BLaER1 treated with 17β-estradiol and CSF1 and Interleukin-3, amounts not matched to agents 10 nM and 100 nM (cell line): ENCODE data around the gene WDR18.

ENCODE experiments used
- H3K27ac ChIP-seq, 11 experiments: shearing (Covaris generic); formaldehyde crosslinking; 2 replicates each; pipeline ENCODE4 v1.8.1; 2022
- H3K27me3 ChIP-seq, 11 experiments: shearing (Covaris generic); formaldehyde crosslinking; 2 replicates each; pipeline ENCODE4 v1.8.1; 2022
- H3K36me3 ChIP-seq, 11 experiments: shearing (Covaris generic); formaldehyde crosslinking; 2 replicates each; pipeline ENCODE4 v1.8.1; 2022
- H3K4me1 ChIP-seq, 10 experiments: shearing (Covaris generic); formaldehyde crosslinking; 2 replicates each; pipeline ENCODE4 v1.8.1; 2022
- H3K4me2 ChIP-seq, 11 experiments: shearing (Covaris generic); formaldehyde crosslinking; 2 replicates each; pipeline ENCODE4 v1.8.1; 2022
- H3K4me3 ChIP-seq, 10 experiments: shearing (Covaris generic); formaldehyde crosslinking; 2 replicates each; pipeline ENCODE4 v1.8.1; 2022
- H3K9ac ChIP-seq, 11 experiments: shearing (Covaris generic); formaldehyde crosslinking; 2 replicates each; pipeline ENCODE4 v1.8.1; 2022
- H3K9me3 ChIP-seq, 11 experiments: shearing (Covaris generic); formaldehyde crosslinking; replicated peaks in 1 of 11; 2 replicates each; pipeline ENCODE4 v1.8.1; 2022
- H4K20me1 ChIP-seq, 11 experiments: shearing (Covaris generic); formaldehyde crosslinking; 2 replicates each; pipeline ENCODE4 v1.8.1; 2022
- Cebpa-rat ChIP-seq, 11 experiments: shearing (Covaris generic); IDR thresholded peaks; 2 replicates each; pipeline ENCODE4 v1.8.1; 2022

The WDR18 gene

DNA sequence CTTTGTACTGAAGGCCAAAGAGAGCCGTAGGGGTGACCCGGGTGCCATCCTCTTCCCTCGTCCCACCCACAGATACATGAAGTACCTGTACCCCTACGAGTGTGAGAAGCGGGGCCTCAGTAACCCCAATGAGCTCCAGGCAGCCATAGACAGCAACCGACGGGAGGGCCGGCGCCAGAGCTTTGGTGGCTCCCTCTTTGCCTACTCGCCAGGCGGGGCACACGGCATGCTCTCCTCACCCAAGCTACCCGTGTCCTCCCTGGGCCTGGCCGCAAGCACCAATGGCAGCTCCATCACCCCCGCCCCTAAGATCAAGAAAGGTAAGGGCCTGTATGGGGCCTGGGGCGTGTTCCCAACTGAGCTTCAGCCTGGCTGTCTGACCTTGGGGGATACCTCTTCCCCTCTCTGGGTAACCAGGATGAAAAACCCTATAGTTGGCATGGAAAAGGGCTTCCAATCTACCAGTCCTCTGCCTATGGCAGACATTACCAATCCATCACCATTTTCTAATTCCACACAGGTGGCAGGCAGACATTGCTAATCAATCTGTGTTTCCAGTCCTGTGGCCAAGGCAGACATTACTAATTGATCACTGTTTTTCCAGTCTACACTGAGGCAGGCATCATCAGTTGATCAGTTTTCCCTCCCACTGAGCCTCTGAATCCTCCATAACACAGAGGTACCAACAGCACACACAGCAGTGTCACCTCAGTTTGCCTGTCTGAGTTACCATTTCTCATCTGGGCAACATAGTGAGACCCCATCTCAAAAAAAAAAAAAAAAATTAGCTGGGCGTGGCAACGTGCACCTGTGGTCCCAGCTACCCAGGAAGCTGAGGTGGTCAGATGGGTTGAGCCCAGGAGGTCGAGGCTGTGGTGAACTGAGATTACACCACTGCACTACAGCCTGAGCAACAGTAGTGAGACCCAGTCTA, 19.1 kb upstream of the WDR18 start:
- H3K4me1 ChIP-seq, result peaks cover 0 to 33% (median 15%) of the 10 kb centered on the region in 10 experiments; a peak in 12 of 20 replicates
- no peak overlapping the region for H3K9ac ChIP-seq
- H3K9me3 ChIP-seq, result peaks cover 2 to 18% (median 13%) of the 10 kb centered on the region in 11 experiments; a peak in 21 of 22 replicates
- no peak overlapping the region for H3K4me3 ChIP-seq
- no peak for TF ChIP-seq Cebpa-rat (IDR thresholded peaks at IDR 0.05)
- H3K4me2 ChIP-seq, result no peak overlapping the region
- no peaks in the 10 kb centered on the region for H3K27me3 ChIP-seq
- peaks cover 72 to 97% (median 88%) of the 10 kb centered on the region in 11 experiments for H3K36me3 ChIP-seq
- peaks cover 0 to 46% (median 14%) of the 10 kb centered on the region in 11 experiments; a peak in 11 of 22 replicates for H4K20me1 ChIP-seq
- H3K27ac ChIP-seq, result no peak overlapping the region

DNA sequence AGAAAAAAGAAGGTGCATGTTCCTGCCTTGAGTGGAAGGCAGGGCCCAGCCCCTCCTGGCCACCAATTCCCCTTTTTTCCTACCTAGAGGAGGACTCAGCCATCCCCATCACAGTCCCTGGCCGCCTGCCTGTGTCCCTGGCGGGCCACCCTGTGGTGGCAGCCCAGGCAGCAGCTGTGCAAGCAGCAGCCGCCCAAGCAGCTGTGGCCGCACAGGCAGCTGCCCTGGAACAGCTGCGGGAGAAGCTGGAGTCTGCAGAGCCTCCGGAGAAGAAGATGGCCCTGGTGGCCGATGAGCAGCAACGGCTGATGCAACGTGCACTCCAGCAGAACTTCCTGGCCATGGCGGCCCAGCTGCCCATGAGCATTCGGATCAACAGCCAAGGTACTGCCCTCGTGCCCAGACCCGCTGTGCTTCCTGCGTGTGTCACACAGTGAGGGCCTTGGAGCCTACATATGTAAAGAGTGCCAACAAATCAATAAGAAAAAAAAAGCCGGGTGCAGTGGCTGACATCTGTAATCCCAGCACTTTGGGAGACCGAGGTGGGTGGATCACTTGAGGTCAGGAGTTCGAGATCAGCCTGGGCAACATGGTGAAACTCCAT, 17.6 kb upstream of the WDR18 start:
- Histone ChIP-seq H3K9me3 (peaks cover 15 to 34% (median 24%) of the 10 kb centered on the region in 11 experiments), H4K20me1 (peaks cover 0 to 34% (median 4%) of the 10 kb centered on the region in 11 experiments; a peak in 7 of 22 replicates), H3K27ac (peak overlapping the region in 2 of 11 experiments; percentile 21 to 25; a peak in 3 of 22 replicates), H3K4me3 (no peak overlapping the region), H3K4me1 (peaks cover 0 to 20% (median 13%) of the 10 kb centered on the region in 10 experiments; a peak in 12 of 20 replicates), H3K9ac (no peak overlapping the region), H3K36me3 (peaks cover 77 to 97% (median 90%) of the 10 kb centered on the region in 11 experiments), H3K4me2 (no peak overlapping the region), H3K27me3 (no peaks in the 10 kb centered on the region)
- TF ChIP-seq Cebpa-rat (IDR thresholded peaks at IDR 0.05), result no peak

DNA sequence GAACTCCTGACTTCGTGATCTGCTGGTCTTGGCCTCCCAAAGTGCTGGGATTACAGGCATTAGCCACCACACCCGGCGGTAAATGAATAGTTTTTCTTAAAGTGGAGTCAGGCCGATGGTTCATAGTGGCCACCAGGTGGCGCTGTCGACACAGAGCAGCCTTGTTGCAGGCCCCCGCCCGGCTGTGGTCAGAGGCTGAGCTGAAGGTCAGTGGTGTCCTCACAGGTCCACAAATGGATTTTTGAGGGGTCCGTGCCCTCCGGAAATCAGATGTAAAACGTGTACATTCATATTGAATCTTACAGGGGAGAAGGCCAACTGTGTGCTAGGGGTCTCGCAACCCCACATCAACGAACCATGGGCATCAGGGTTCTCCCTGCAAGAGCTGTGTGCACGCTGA, 13.4 kb upstream of the WDR18 start:
- Histone ChIP-seq H3K36me3 (peaks cover 57 to 95% (median 78%) of the 10 kb centered on the region in 11 experiments), H3K4me2 (no peak overlapping the region), H3K4me3 (0 out of 20 replicates have a peak overlapping the region, but pooled peaks of 1 of the 10 experiments have one; percentile 3), H3K4me1 (peaks cover 0 to 6% (median 0%) of the 10 kb centered on the region in 10 experiments; a peak in 1 of 20 replicates), H4K20me1 (peaks cover 0 to 39% (median 5%) of the 10 kb centered on the region in 11 experiments; a peak in 6 of 22 replicates), H3K27me3 (no peaks in the 10 kb centered on the region), H3K9me3 (peaks cover 15 to 34% (median 23%) of the 10 kb centered on the region in 11 experiments), H3K9ac (no peak overlapping the region), H3K27ac (no peak overlapping the region)
- TF ChIP-seq Cebpa-rat (IDR thresholded peaks at IDR 0.05), result no peak

DNA sequence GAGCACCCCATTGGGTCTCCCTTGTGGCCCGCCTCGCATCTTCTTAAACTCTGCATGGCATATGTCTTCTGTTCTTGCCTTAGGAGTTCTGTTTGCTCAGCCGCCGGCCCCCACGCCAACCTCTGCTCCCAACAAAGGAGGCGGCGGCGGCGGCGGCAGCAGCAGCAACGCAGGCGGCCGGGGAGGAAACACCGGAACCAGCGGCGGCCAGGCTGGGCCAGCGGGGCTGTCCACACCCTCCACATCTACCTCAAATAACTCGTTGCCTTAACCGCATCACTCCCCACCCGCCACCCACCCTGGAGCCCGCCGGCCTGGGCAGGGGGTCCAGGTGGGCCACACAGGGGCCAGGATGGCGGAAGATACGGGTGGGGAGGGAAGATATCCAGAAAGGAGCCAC, 12.3 kb upstream of the WDR18 start:
- peaks cover 52 to 88% (median 68%) of the 10 kb centered on the region in 11 experiments for H3K36me3 ChIP-seq
- TF ChIP-seq Cebpa-rat (IDR thresholded peaks at IDR 0.05), result no peak
- no peak overlapping the region for H3K9ac ChIP-seq
- H3K27me3 ChIP-seq, result no peaks in the 10 kb centered on the region
- no peak overlapping the region for H3K4me2 ChIP-seq
- 0 out of 20 replicates have a peak, but pooled peaks cover 0 to 1% (median 0%) of the 10 kb centered on the region in 10 experiments for H3K4me1 ChIP-seq
- no peak overlapping the region for H3K4me3 ChIP-seq
- H3K9me3 ChIP-seq, result peaks cover 15 to 34% (median 23%) of the 10 kb centered on the region in 11 experiments
- no peak overlapping the region for H3K27ac ChIP-seq
- H4K20me1 ChIP-seq, result peaks cover 0 to 39% (median under 1%) of the 10 kb centered on the region in 11 experiments; a peak in 6 of 22 replicates

DNA sequence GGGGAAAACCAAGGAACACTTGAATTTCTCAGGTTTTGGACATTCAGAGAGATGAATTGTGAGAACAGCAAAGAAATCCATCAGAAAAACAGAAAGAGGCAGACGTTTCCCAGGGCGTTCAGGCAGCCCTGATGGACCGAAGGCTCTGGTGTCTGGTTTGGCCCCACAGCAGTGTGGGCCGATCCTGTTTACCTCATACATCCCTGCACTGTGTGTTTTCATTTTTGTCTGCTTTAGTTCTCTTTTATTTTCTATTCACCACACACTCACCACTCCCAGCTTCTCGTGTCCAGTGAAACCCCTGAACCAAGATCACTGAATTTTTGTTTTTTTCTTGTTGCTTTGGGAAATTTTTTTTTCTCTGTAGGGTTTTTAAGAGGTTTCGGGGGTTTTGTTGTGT, 11.9 kb upstream of the WDR18 start:
- H3K4me1 ChIP-seq, result no peaks in the 10 kb centered on the region
- H3K9ac ChIP-seq, result no peak overlapping the region
- H3K27me3 ChIP-seq, result no peaks in the 10 kb centered on the region
- no peak overlapping the region for H3K27ac ChIP-seq
- no peak for TF ChIP-seq Cebpa-rat (IDR thresholded peaks at IDR 0.05)
- no peak overlapping the region for H3K4me3 ChIP-seq
- H3K9me3 ChIP-seq, result peaks cover 15 to 34% (median 23%) of the 10 kb centered on the region in 11 experiments
- peaks cover 47 to 83% (median 63%) of the 10 kb centered on the region in 11 experiments for H3K36me3 ChIP-seq
- H4K20me1 ChIP-seq, result peaks cover 0 to 39% (median 0%) of the 10 kb centered on the region in 11 experiments; a peak in 6 of 22 replicates
- no peak overlapping the region for H3K4me2 ChIP-seq

DNA sequence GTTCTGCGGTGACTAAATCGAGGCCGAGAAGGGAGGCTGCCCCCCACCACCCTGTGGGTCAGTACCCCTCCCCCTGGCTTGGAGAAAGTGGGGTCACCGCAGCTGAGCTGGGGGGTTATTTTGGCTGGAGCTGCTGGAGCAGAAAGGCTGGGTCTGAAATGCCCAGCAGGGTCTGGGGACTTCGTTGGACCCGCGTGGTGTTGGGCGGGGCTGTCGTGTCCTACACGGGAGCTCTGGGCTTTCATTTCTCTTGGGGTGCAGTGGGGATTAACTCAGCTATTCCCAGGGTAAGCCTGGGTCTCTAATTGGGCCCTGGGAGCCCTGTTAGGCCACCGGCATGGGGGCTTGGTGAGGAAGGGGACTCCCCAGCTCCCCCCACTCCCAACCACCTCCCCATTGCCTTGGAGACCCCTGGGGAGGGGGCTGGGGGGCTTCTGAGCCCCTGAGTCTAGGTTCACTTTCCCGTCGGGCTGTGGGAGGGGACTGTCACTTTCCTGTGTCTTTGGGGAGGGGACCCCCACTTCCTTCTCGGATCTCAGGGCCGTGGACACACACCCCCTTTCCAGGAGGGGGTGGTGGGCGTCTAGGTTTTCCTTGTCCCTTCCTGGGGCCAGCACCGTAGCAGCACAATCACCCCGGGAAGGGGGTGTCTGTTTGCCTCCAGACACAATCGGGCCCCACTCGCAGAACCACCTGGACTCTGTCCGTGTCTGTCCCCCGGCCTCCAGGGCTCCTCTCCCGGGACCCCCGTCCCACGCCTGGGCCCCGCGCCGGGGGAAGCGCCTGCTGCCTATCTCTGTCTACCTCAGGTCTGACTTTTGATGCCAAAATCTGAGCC, 10.2 kb upstream of the WDR18 start:
- H3K4me1 ChIP-seq, result no peaks in the 10 kb centered on the region
- H3K27me3 ChIP-seq, result no peaks in the 10 kb centered on the region
- no peak for TF ChIP-seq Cebpa-rat (IDR thresholded peaks at IDR 0.05)
- no peak overlapping the region for H3K4me3 ChIP-seq
- peaks cover 12 to 27% (median 23%) of the 10 kb centered on the region in 11 experiments for H3K9me3 ChIP-seq
- H3K36me3 ChIP-seq, result peaks cover 35 to 69% (median 51%) of the 10 kb centered on the region in 11 experiments
- no peak overlapping the region for H3K27ac ChIP-seq
- H3K4me2 ChIP-seq, result no peak overlapping the region
- H3K9ac ChIP-seq, result no peak overlapping the region
- H4K20me1 ChIP-seq, result peaks cover 0 to 39% (median 0%) of the 10 kb centered on the region in 11 experiments; a peak in 5 of 22 replicates

DNA sequence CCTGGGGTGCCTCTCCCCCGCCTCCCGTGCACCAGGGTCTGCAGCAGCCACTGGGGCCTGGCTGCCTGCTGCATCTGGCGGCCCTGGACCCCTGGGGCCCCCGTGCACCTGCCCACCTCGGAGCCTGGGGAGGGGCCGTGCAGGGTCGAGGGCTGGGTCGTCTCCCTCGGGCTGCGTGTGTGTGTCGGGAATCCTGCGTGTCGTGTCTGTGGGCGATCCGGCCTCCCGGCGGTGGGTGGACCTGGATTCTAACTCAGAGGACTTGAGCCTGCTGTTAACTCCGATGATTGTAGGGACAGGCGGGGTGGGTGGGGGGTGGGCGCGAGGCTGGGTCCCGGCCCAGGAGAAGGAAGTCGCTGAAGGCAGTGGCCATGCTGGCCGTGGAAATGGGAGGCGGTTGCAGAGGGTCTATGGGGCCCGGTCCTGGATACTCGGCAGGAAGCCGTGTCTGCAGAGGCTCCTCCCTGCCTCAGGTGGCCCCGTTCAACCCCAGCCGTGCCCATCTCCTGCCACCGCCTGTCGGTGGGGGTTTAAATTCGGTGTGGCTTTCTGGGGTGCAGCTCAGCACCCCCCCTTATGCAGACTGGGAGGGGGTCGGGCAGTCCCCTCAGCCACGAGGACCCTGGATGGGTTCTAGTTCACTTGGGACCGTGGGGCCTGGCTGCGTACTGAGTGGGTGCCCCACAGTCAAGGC, 9.4 kb upstream of the WDR18 start:
- H3K9me3 ChIP-seq, result peaks cover 12 to 21% (median 16%) of the 10 kb centered on the region in 11 experiments
- no peak for TF ChIP-seq Cebpa-rat (IDR thresholded peaks at IDR 0.05)
- peaks cover 0 to 39% (median 0%) of the 10 kb centered on the region in 11 experiments; a peak in 5 of 22 replicates for H4K20me1 ChIP-seq
- H3K9ac ChIP-seq, result no peak overlapping the region
- no peaks in the 10 kb centered on the region for H3K4me1 ChIP-seq
- no peaks in the 10 kb centered on the region for H3K27me3 ChIP-seq
- H3K27ac ChIP-seq, result no peak overlapping the region
- H3K4me3 ChIP-seq, result no peak overlapping the region
- no peak overlapping the region for H3K4me2 ChIP-seq
- peaks cover 28 to 61% (median 43%) of the 10 kb centered on the region in 11 experiments for H3K36me3 ChIP-seq

DNA sequence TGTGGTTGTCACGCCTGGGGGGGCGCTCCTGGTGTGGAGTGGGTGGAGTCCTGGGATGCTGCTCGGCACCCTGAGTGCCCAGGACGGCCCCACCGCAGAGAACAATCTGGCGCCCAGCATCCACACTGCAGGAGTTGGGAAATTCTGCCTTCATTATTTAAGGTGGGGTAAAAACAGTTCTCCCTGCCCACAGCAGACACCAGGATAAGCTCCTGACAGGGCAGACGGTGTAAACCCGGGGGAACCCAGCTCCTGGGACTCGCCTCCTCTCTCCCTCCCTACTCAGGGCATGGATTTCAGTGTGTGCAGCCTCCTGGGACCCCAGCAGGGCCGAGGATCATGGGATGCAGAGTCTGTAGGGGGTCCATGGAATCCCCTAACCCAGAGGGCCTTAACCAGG, 7.7 kb upstream of the WDR18 start:
- Histone ChIP-seq H4K20me1 (peaks cover 0 to 38% (median 0%) of the 10 kb centered on the region in 11 experiments; a peak in 5 of 22 replicates), H3K27ac (no peak overlapping the region), H3K4me1 (peaks cover 0 to 7% (median 5%) of the 10 kb centered on the region in 10 experiments; a peak in 6 of 20 replicates), H3K4me3 (no peak overlapping the region), H3K9ac (no peak overlapping the region), H3K4me2 (no peak overlapping the region), H3K9me3 (peaks cover 0 to 4% (median 0%) of the 10 kb centered on the region in 11 experiments; a peak in 2 of 22 replicates), H3K27me3 (no peaks in the 10 kb centered on the region), H3K36me3 (peaks cover 10 to 43% (median 25%) of the 10 kb centered on the region in 11 experiments)
- TF ChIP-seq Cebpa-rat (IDR thresholded peaks at IDR 0.05), result no peak
